GM04504 (cell line): ENCODE measurements around the gene APC2.
"Not testable (repeated sequence)": the region's sequence is repeated elsewhere in the genome, so short reads cannot be mapped to it uniquely, and the experiment has no call there.

Experiments used
- DNase-seq: peaks from one replicate; pipeline ENCODE4 v3.0.0-alpha.2; 2012; ENCODE audit warnings: low read depth

The APC2 gene

GRCh38 chr19:1412995-1413800, 36.7 kb upstream of the APC2 start:
- no peak for DNase-seq

GRCh38 chr19:1416014-1416841, 33.7 kb upstream of the APC2 start:
- no peak for DNase-seq

- DNase-seq, result no peak
Observed at GRCh38 chr19:1417145-1417544, 32.8 kb upstream of the APC2 start.

GRCh38 chr19:1417681-1418495, 32.0 kb upstream of the APC2 start:
- DNase-seq, result no peak

- no peak for DNase-seq
Observed at GRCh38 chr19:1418496-1418775, 31.5 kb upstream of the APC2 start.

GRCh38 chr19:1418951-1419738, 30.8 kb upstream of the APC2 start:
- no peak for DNase-seq

GRCh38 chr19:1420085-1420484, 29.8 kb upstream of the APC2 start:
- DNase-seq, result not testable (repeated sequence)

- DNase-seq, result no peak
Observed at GRCh38 chr19:1420590-1420989, 29.3 kb upstream of the APC2 start.

- DNase-seq, result no peak
Observed at GRCh38 chr19:1421218-1421957, 28.5 kb upstream of the APC2 start.

GRCh38 chr19:1421958-1422305, 28.0 kb upstream of the APC2 start:
- no peak for DNase-seq

GRCh38 chr19:1422360-1422759, 27.6 kb upstream of the APC2 start:
- DNase-seq, result no peak

GRCh38 chr19:1422943-1423342, 27.0 kb upstream of the APC2 start:
- DNase-seq, result no peak

GRCh38 chr19:1423436-1424191, 26.3 kb upstream of the APC2 start:
- no peak for DNase-seq

GRCh38 chr19:1424192-1424955, 25.5 kb upstream of the APC2 start:
- DNase-seq, result no peak

GRCh38 chr19:1425102-1425837, 24.7 kb upstream of the APC2 start:
- DNase-seq, result no peak

GRCh38 chr19:1425902-1426301, 24.0 kb upstream of the APC2 start:
- no peak for DNase-seq

- no peak for DNase-seq
Observed at GRCh38 chr19:1426736-1427135, 23.2 kb upstream of the APC2 start.

GRCh38 chr19:1427221-1427920, 22.6 kb upstream of the APC2 start:
- DNase-seq, result no peak
